Endometrial microvascular endothelial cells (primary cell): ENCODE results near the gene MPPED2. TPM values are rescaled to one million over a fixed set of nuclear protein-coding genes. Genes with fewer than 3 reads are reported as not detected.

Experiments used
- in situ Hi-C: cut with HindIII; loops from 2 replicates; pipeline ENCODE4 v1.10.0; 2017; ENCODE audit warnings: low sequenced_read_pairs, low pct_unique_long_range_greater_than_20kb; ENCODE audit errors: inconsistent ontology term
- total RNA-seq: library from RNA; depleted of rRNA; stranded (reverse); fragments of >200 nt; gene quantifications from one replicate; pipeline ENCODE4 v1.2.3, GENCODE V29; 2015; ENCODE audit errors: inconsistent ontology term

MPPED2 gene
- total RNA-seq, 1 donor from 2014 or later, result not detected

- in situ Hi-C loops, result no loop called here
These were observed 151.3 kb downstream of the MPPED2 start for GRCh38 chr11:30434901-30435300.

- in situ Hi-C loops, result no loop called here
These were observed 152.3 kb downstream of the MPPED2 start for GRCh38 chr11:30433831-30434230.

DNA sequence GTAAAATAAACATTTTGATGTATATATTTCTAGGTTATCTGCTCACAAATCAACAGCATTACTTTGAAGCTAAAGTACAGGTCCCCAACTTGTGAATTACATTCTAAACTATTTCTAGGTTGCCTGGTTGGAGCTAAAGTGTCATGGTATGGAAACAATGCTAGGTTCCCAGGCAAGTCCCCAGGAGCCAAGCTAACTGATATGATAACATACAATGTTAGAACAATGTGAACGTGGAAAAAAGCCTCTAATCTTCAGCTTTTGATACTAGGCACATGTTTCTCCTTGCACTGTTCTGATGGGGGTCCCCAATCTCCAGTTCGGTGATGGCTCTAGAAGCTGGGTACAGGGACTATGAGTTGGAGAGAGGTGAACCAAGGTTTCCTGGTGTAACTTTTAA lies 153.4 kb downstream of the MPPED2 start:
- in situ Hi-C loops, result no loop called here

DNA sequence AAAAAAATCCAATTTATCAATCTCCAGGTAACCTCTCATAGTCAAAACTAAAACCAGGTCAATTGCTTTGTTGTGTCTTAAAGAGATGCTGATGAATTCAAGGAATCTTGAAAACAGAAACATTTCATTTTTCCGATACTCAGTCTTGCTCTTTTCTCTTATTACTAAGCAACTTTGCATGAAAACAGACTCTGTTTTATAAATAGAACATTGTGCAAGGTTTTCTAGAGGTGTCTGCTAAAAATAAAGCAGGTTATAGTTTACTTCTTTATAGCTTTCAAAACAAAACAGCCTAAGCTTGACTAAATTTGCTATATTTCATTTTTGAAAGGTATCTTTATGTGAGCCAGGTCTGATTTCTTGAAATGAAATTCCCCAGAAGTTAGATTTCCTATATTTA lies 154.0 kb downstream of the MPPED2 start:
- in situ Hi-C loops, result no loop called here

DNA sequence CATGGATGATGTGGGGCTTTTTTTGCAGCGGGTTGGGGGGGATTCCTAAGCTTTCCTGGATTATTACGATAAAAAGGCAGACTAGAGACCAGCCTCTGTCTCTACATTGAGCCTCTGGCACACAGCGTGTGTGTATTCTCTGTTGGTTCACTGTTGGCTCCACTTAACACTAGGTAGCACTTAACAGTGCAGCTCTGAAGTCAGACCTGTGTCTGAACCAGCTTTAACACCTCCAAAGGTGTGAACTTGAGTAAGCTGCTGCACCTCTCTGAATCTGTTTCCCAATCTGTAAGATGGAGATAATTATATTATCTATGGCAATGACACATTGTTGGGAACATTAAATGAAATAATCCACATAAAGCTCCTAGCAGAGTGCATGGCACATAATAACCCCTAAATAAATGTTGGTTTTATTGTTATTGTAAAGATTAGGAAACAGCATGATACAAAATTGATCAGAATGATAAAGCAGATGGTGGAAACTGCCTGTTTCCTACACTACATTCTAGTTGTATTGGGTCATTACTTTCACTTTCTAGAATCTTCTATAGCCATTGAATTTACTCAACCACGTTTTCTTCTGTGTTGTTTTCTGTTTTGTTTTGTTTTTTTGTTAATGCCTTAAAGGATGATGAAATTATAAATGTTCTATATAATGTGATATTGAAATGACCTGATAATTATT lies 154.9 kb downstream of the MPPED2 start:
- in situ Hi-C loops, result no loop called here

DNA sequence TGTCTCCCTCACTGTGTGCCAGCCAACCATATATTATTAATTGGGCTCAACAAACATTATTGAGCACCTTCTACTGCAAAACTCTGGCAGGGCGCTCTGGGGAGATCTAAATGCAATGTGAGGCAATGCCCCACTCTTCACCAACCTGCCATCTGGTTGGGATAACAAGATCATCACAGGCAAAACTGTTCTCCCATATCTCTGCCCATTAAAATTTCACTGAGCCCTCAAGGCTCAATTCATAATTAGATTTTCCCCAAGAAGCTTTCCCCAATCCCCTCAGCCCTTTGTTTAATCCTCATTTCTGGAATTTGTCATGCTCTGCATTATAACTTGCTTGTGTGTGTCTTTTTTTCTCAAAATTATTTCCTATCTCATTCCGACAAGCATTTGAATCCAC lies 156.6 kb downstream of the MPPED2 start:
- in situ Hi-C loops, result no loop called here

DNA sequence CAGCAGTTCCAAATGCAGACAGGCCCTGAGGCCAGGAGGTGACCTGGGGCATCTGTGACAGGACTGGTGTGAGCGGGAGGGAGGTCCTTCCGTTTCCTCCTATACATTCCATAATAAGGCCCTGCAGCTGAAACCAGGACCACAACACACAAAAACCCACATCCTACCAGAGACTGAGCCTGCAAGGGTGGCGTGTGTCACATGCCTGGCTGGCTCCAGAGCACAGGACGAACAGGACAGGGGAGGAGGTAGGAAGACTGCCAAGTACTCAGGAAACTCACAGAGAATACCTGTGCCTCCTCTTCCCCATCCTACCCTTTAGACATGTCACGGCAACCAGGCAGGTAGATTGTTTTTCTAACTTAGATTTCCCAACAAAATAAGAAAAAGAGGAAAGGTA lies 159.4 kb downstream of the MPPED2 start:
- in situ Hi-C loops, result no loop called here

DNA sequence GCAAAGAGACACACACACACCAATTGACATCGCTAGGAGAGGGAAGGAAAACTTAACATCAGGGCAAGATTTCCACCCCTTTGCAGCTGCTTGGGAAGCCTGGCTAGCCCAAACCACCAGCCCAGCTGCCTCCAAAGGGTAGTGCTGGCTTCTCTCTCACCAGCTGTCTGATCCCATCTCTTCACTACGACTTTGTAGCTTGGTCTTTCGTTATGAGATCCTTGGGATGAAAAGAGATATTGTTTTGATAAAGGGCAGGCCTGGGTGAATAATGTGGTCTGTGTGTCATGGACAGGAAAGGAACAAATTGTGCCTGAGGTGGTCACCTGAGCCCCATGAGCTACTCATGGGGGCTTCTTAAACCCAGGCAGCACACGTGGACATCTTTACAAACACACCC lies 161.3 kb downstream of the MPPED2 start:
- in situ Hi-C loops, result no loop called here

- in situ Hi-C loops, result no loop called here
These were observed 161.8 kb downstream of the MPPED2 start for GRCh38 chr11:30424321-30424720.

GRCh38 chr11:30423886-30424285 lies 162.3 kb downstream of the MPPED2 start:
- in situ Hi-C loops, result no loop called here

DNA sequence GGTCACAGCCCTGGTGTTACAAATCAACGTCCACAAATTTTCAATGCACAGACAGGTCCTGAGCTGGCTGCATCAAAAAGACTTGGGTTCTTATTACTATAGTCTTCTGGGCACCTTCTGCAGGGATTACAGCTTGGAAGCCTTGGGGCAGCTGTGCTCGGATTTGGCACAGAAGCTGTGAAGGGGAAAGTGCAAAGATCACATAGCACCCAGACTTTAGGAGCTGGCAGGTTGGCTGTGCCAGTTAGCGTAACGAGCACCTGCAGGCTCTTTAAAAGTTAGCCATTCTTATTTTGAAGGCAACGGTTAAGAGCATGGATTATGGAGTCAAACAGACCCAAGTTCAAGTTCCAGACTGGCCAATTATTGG lies 162.9 kb downstream of the MPPED2 start:
- in situ Hi-C loops, result no loop called here

GRCh38 chr11:30422447-30423278 lies 163.5 kb downstream of the MPPED2 start:
- in situ Hi-C loops, result no loop called here

DNA sequence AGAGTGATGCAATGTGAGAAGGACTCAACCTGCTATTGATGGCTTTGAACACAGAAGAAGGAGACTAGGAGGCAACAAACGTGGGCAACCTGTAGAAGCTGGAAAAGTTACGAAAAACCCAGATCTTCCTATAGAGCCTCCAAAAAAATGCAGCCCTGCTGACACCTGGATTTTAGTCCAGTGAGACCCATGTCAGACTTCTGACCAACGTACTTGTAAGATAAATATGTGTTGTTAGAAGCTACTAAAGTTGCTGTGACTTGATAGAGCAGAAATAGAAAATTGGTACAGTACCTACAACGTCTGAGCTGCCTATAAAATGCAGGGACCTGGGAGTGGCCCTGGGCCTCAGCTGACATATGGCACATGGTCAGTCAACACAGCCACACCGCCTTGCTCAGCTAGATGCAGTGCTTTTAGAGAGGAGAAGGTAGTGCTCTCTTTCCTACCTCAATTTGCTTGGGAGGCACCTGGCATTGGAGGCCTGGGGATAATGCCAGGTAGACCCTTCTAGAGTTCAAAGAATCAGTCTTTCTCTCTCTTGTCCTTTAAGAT lies 165.8 kb downstream of the MPPED2 start:
- in situ Hi-C loops, result no loop called here

DNA sequence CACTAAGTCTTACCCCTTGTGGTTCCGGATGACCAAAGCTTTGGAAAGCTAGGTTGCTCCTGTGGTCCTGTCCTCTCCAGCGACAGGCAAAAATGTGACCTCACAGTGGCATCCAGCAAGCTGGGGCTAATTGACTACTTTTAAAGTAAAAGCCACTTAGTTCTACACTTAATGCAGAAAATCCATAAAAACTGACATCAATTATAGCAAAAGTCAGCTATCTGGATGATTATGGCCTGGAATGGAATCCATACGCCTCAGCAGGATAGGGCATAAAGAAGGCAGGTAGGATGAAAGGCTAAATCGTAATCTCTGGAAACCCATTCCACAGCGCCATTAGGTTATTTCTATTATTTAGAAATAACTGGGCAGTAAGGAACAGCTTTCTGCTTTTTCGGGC lies 171.3 kb downstream of the MPPED2 start:
- in situ Hi-C loops, result no loop called here

GRCh38 chr11:30414244-30414643 lies 171.9 kb downstream of the MPPED2 start:
- in situ Hi-C loops, result no loop called here

DNA sequence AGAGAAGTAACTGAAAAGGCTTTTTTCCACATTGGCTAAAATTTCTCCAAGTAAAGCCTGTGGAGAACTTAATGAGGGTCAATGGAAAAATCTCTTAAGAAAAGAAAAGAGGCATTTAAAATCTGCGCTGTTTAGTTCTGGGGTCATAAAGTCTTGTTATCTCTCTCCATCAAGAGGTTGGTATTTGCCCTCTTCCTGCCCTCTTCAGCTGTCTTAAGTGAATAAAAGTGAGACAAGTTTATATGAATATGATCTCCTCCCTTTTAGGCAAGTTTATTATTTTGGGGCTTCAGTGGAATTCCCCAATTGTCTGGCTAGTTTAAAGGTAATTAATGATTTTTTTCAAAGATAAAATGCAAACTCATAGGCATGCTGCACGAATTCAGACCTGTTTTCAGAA lies 173.6 kb downstream of the MPPED2 start:
- in situ Hi-C loops, result no loop called here

DNA sequence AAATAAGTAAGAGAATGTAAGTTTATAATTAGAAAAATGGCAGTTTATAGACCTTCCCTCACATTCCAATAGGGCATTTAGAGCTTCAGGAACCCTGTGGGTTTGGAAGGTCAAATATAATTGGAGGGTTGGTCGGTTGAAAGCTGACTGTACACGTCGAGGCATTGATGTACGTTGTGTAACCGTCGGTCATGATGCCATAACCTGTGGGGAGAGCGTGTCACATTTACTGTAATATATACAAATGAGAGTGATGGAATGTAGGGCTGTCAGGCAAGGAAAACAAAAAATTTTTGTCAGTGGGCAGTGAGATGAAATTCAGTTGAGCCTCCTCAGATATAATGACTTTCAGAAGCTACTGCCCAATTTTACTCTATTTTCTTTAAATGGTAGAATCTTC lies 174.8 kb downstream of the MPPED2 start:
- in situ Hi-C loops, result no loop called here

- in situ Hi-C loops, result no loop called here
These were observed 179.0 kb downstream of the MPPED2 start for GRCh38 chr11:30406978-30407762.

DNA sequence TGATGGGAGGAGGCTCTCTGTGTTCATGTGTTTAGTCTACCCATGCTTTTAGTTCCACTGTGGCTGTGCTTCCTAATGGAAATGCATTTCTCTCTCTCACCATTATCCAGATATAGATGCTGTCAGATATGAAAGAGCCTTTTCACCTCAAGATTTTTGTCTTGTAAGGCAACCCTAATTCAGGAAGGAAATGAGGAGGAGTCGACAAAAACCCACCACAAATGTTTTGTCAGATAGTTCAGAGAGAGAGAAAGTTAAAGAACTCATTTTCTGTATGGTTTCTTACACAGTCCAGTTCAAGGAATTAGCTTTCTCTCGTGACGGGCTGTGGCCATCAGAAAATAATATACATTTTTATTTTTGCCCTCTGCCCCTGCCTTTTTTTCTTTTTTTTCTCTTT lies 180.8 kb downstream of the MPPED2 start:
- in situ Hi-C loops, result no loop called here
